Trophoblast cell (in vitro differentiated cells and primary cell): ENCODE results near the gene HDGFL2.

Experiments used
- DNase-seq, 2 donors: peaks; one replicate each; pipeline ENCODE4 v3.0.0-alpha.2; 2016
- H2AFZ ChIP-seq: 2 replicates; pipeline ENCODE4 v1.6.1; 2013; ENCODE audit warnings: low read length, moderate library complexity, mild to moderate bottlenecking; ENCODE audit not compliant: insufficient read depth, poor library complexity
- H2AK5ac ChIP-seq: 2 replicates; pipeline ENCODE4 v1.6.1; 2013; ENCODE audit warnings: mild to moderate bottlenecking, low read length
- H2BK120ac ChIP-seq: 2 replicates; pipeline ENCODE4 v1.6.1; 2013; ENCODE audit warnings: low read length, mild to moderate bottlenecking, moderate library complexity; ENCODE audit not compliant: insufficient read depth, poor library complexity
- H2BK12ac ChIP-seq: 2 replicates; pipeline ENCODE4 v1.6.1; 2013; ENCODE audit warnings: mild to moderate bottlenecking, low read length, moderate library complexity
- H2BK5ac ChIP-seq: 2 replicates; pipeline ENCODE4 v1.6.1; 2013; ENCODE audit warnings: low read length, low read depth, moderate library complexity, mild to moderate bottlenecking; ENCODE audit not compliant: poor library complexity
- H3K14ac ChIP-seq: 2 replicates; pipeline ENCODE4 v1.6.1; 2013; ENCODE audit warnings: mild to moderate bottlenecking, low read length
- H3K18ac ChIP-seq: 2 replicates; pipeline ENCODE4 v1.6.1; 2013; ENCODE audit warnings: mild to moderate bottlenecking, low read length
- H3K23ac ChIP-seq: 2 replicates; pipeline ENCODE4 v1.6.1; 2013; ENCODE audit warnings: low read length
- H3K27ac ChIP-seq: 2 replicates; pipeline ENCODE4 v1.5.1; 2013; ENCODE audit warnings: low read depth, mild to moderate bottlenecking, inconsistent platforms, low read length, moderate library complexity
- H3K27me3 ChIP-seq: 2 replicates; pipeline ENCODE4 v1.6.1; 2013; ENCODE audit warnings: inconsistent platforms, mild to moderate bottlenecking, low read length, moderate library complexity; ENCODE audit not compliant: insufficient read depth
- H3K36me3 ChIP-seq, 2 experiments: 1 replicate in 1 of 2; 2 replicates in 1 of 2; pipeline ENCODE4 v1.6.1; 2013; ENCODE audit warnings: low read length in 2 of 2, mild to moderate bottlenecking in 2 of 2, moderate library complexity in 1 of 2; ENCODE audit not compliant: insufficient read depth in 2 of 2, control insufficient read depth in 1 of 2
- H3K4ac ChIP-seq: 2 replicates; pipeline ENCODE4 v1.6.1; 2013; ENCODE audit warnings: low read depth, mild to moderate bottlenecking, low read length, moderate library complexity
- H3K4me1 ChIP-seq, 2 experiments: 1 replicate in 1 of 2; 2 replicates in 1 of 2; pipeline ENCODE4 v1.6.1; 2013; ENCODE audit warnings: low read length in 2 of 2, mild to moderate bottlenecking in 2 of 2, moderate library complexity in 1 of 2; ENCODE audit not compliant: insufficient read depth in 2 of 2, control insufficient read depth in 1 of 2
- H3K4me2 ChIP-seq: 2 replicates; pipeline ENCODE4 v1.6.1; 2013; ENCODE audit warnings: inconsistent platforms, mild to moderate bottlenecking, low read length, moderate library complexity
- H3K4me3 ChIP-seq: 2 replicates; pipeline ENCODE4 v1.5.1; 2013; ENCODE audit warnings: mild to moderate bottlenecking, low read depth, low read length, inconsistent platforms
- H3K79me1 ChIP-seq: one replicate; pipeline ENCODE4 v1.6.1; 2013; ENCODE audit warnings: low read length
- H3K79me2 ChIP-seq: 2 replicates; pipeline ENCODE4 v1.6.1; 2013; ENCODE audit warnings: low read length, mild to moderate bottlenecking; ENCODE audit not compliant: control insufficient read depth, insufficient read depth, poor library complexity
- H3K9ac ChIP-seq: 2 replicates; pipeline ENCODE4 v1.6.1; 2013; ENCODE audit warnings: mild to moderate bottlenecking, low read length
- H3K9me3 ChIP-seq: 2 replicates; pipeline ENCODE4 v1.6.1; 2013; ENCODE audit warnings: low read depth, mild to moderate bottlenecking, control low read depth, inconsistent platforms, low read length; ENCODE audit not compliant: insufficient read depth
- H4K12ac ChIP-seq: 2 replicates; pipeline ENCODE4 v1.6.1; 2013; ENCODE audit warnings: low read depth, mild to moderate bottlenecking, low read length, moderate library complexity
- H4K8ac ChIP-seq: 2 replicates; pipeline ENCODE4 v1.6.1; 2013; ENCODE audit warnings: low read depth, mild to moderate bottlenecking, low read length, moderate library complexity
- H4K91ac ChIP-seq: one replicate; pipeline ENCODE4 v1.6.1; 2013; ENCODE audit warnings: low read depth, mild to moderate bottlenecking, low read length, moderate library complexity
- WGBS: extraction: QIAGEN DNeasy Blood & Tissue Kit; methylation state at CpG from one replicate; pipeline ENCODE4 v1.1.7; 2013; ENCODE audit warnings: missing lambda C conversion rate; ENCODE audit not compliant: insufficient read length, insufficient coverage; ENCODE audit errors: extremely low coverage; 5-methylcytosine and 5-hydroxymethylcytosine counted together

The HDGFL2 gene

DNA sequence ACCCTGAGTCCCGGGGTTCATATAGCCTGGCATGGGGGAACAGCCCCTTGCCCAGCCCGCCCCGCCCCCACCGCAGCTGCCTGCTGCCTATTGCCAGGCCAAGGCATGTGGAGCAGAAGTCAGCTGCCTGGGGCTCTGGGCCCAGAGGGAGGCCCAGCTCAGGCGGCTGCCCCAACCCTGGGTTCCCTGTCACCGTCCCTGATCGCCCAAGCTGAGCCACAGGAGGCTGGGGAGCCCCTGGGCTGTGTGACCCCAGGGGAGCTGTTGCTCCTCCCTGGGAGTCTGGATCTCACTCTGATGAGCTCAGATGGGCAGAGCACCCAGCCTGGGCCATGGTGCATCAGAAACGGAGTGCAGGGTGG lies 44.8 kb downstream of the HDGFL2 start:
- no peak overlapping the region for H3K4me2 ChIP-seq
- H3K27ac ChIP-seq, result no peak overlapping the region
- H3K79me1 ChIP-seq, result no peaks in the 10 kb centered on the region
- H3K4me1 ChIP-seq, result peaks cover 4% of the 10 kb centered on the region in 2 experiments
- no peaks in the 10 kb centered on the region for H3K79me2 ChIP-seq
- no peak overlapping the region for H2BK5ac ChIP-seq
- H2AK5ac ChIP-seq, result no peak overlapping the region
- H2BK120ac ChIP-seq, result no peak overlapping the region
- no peak overlapping the region for H4K8ac ChIP-seq
- H3K9ac ChIP-seq, result no peak overlapping the region
- no peak overlapping the region for H2AFZ ChIP-seq
- no peaks in the 10 kb centered on the region for H3K27me3 ChIP-seq
- H3K9me3 ChIP-seq, result peaks cover 1% of the 10 kb centered on the region
- no peak overlapping the region for H3K4me3 ChIP-seq
- H3K23ac ChIP-seq, result no peak overlapping the region
- H4K91ac ChIP-seq, result no peak overlapping the region
- H3K36me3 ChIP-seq, result no peaks in the 10 kb centered on the region
- H3K14ac ChIP-seq, result no peak overlapping the region
- H4K12ac ChIP-seq, result no peak overlapping the region
- no peak for DNase-seq
- WGBS, result no CpG with 5 or more reads among the region's 8 CpGs
- H3K4ac ChIP-seq, result no peak overlapping the region
- H2BK12ac ChIP-seq, result no peak overlapping the region
- H3K18ac ChIP-seq, result no peak overlapping the region

- Histone ChIP-seq H3K27me3 (no peaks in the 10 kb centered on the region), H2BK5ac (no peak overlapping the region), H4K12ac (no peak overlapping the region), H3K27ac (no peak overlapping the region), H2AFZ (no peak overlapping the region), H3K9ac (no peak overlapping the region), H3K4ac (no peak overlapping the region), H3K79me2 (no peaks in the 10 kb centered on the region), H2AK5ac (no peak overlapping the region), H3K36me3 (no peaks in the 10 kb centered on the region), H2BK120ac (no peak overlapping the region), H3K4me2 (no peak overlapping the region), H4K8ac (no peak overlapping the region), H3K79me1 (no peaks in the 10 kb centered on the region), H2BK12ac (no peak overlapping the region), H3K9me3 (peaks cover 1% of the 10 kb centered on the region), H3K4me1 (peaks cover 4% of the 10 kb centered on the region in 2 experiments), H3K18ac (no peak overlapping the region), H3K14ac (no peak overlapping the region), H3K4me3 (no peak overlapping the region), H3K23ac (no peak overlapping the region), H4K91ac (no peak overlapping the region)
- DNase-seq, result no peak
- no CpG with 5 or more reads among the region's 24 CpGs for WGBS
Measured at GRCh38 chr19:4517451-4518057, 45.5 kb downstream of the HDGFL2 start.

- Histone ChIP-seq H3K27ac (no peak within 1 kb of the TSS), H4K12ac (no peak within 1 kb of the TSS), H3K4me2 (no peak within 1 kb of the TSS), H3K27me3 (no peaks in the 10 kb centered on the region), H2AK5ac (no peak within 1 kb of the TSS), H2AFZ (no peak within 1 kb of the TSS), H4K91ac (no peak within 1 kb of the TSS), H3K23ac (no peak within 1 kb of the TSS), H3K9me3 (no peaks in the 10 kb centered on the region), H3K18ac (no peak within 1 kb of the TSS), H3K4me3 (no peak within 1 kb of the TSS), H3K4ac (no peak within 1 kb of the TSS), H2BK5ac (no peak within 1 kb of the TSS), H3K14ac (no peak within 1 kb of the TSS), H2BK12ac (peak within 1 kb of the TSS; percentile 26), H3K79me1 (no peaks in the 10 kb centered on the region), H4K8ac (no peak within 1 kb of the TSS), H3K9ac (no peak within 1 kb of the TSS), H2BK120ac (peak within 1 kb of the TSS; percentile 4), H3K4me1 (peaks cover 4% of the 10 kb centered on the region in 2 experiments), H3K36me3 (no peaks in the 10 kb centered on the region), H3K79me2 (no peaks in the 10 kb centered on the region)
- no CpG with 5 or more reads among the region's 34 CpGs for WGBS
- DNase-seq, result no peak
Measured at GRCh38 chr19:4518345-4519171, 46.5 kb downstream of the HDGFL2 start, which contains the start of gene PLIN4. Gene PLIN4 (minus strand): TSS chr19:4518486. CDS start chr19:4518272, 214 bp downstream.

- no peaks in the 10 kb centered on the region for H3K36me3 ChIP-seq
- no CpG with 5 or more reads among the region's 6 CpGs for WGBS
- no peak overlapping the region for H2AFZ ChIP-seq
- no peak overlapping the region for H2AK5ac ChIP-seq
- H3K4me1 ChIP-seq, result peaks cover 4% of the 10 kb centered on the region in 2 experiments
- no peak overlapping the region for H3K14ac ChIP-seq
- H3K4me3 ChIP-seq, result no peak overlapping the region
- no peak overlapping the region for H2BK5ac ChIP-seq
- H3K27ac ChIP-seq, result no peak overlapping the region
- no peak overlapping the region for H4K8ac ChIP-seq
- H3K23ac ChIP-seq, result no peak overlapping the region
- H3K79me1 ChIP-seq, result no peaks in the 10 kb centered on the region
- no peaks in the 10 kb centered on the region for H3K27me3 ChIP-seq
- peak overlapping the region; percentile 4 for H2BK120ac ChIP-seq
- DNase-seq, result no peak
- no peak overlapping the region for H4K12ac ChIP-seq
- no peak overlapping the region for H3K4ac ChIP-seq
- no peaks in the 10 kb centered on the region for H3K79me2 ChIP-seq
- H3K9ac ChIP-seq, result no peak overlapping the region
- no peak overlapping the region for H2BK12ac ChIP-seq
- H3K18ac ChIP-seq, result no peak overlapping the region
- H3K4me2 ChIP-seq, result no peak overlapping the region
- no peaks in the 10 kb centered on the region for H3K9me3 ChIP-seq
- H4K91ac ChIP-seq, result no peak overlapping the region
Measured at GRCh38 chr19:4519172-4519496, 47.0 kb downstream of the HDGFL2 start.
